ENCODE results near the gene PKMYT1. TPM values are rescaled to one million over a fixed set of nuclear protein-coding genes. Genes with fewer than 3 reads are reported as not detected.
A peak's percentile ranks its signal among the peaks of the same experiment; 100 is the strongest.

Gene PKMYT1
- total and polyA plus RNA-seq, 11 donors = 0.72 to 11.9 (median 1.2) TPM

- TF ChIP-seq POLR2A (IDR thresholded peaks at IDR 0.05) = no peak
- TF ChIP-seq, protein P1, sequence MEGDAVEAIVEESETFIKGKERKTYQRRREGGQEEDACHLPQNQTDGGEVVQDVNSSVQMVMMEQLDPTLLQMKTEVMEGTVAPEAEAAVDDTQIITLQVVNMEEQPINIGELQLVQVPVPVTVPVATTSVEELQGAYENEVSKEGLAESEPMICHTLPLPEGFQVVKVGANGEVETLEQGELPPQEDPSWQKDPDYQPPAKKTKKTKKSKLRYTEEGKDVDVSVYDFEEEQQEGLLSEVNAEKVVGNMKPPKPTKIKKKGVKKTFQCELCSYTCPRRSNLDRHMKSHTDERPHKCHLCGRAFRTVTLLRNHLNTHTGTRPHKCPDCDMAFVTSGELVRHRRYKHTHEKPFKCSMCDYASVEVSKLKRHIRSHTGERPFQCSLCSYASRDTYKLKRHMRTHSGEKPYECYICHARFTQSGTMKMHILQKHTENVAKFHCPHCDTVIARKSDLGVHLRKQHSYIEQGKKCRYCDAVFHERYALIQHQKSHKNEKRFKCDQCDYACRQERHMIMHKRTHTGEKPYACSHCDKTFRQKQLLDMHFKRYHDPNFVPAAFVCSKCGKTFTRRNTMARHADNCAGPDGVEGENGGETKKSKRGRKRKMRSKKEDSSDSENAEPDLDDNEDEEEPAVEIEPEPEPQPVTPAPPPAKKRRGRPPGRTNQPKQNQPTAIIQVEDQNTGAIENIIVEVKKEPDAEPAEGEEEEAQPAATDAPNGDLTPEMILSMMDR (IDR thresholded peaks at IDR 0.05) = no peak
- DNase-seq (no peak), ATAC-seq (no peak)
- Histone ChIP-seq H3K27ac (peak overlapping the region in 5 of 12 donors; percentile 70 to 97 (median 88)), H3K27me3 (peaks cover 0 to 17% (median 3%) of the 10 kb centered on the region in 9 donors), H3K4me3 (no peak overlapping the region), H3K36me3 (no peaks in the 10 kb centered on the region), H3K4me1 (peaks cover 0 to 32% (median 15%) of the 10 kb centered on the region in 12 donors), H3K9me3 (no peaks in the 10 kb centered on the region)
- 75 to 80% (median 79%) methylated on average over 13 to 17 of the region's 17 CpGs for WGBS, 4 donors
- intact Hi-C loops (cut with DNase I) = no loop called here
These were observed 6.5 kb upstream of the PKMYT1 start for GRCh38 chr16:2986623-2987188.

DNA sequence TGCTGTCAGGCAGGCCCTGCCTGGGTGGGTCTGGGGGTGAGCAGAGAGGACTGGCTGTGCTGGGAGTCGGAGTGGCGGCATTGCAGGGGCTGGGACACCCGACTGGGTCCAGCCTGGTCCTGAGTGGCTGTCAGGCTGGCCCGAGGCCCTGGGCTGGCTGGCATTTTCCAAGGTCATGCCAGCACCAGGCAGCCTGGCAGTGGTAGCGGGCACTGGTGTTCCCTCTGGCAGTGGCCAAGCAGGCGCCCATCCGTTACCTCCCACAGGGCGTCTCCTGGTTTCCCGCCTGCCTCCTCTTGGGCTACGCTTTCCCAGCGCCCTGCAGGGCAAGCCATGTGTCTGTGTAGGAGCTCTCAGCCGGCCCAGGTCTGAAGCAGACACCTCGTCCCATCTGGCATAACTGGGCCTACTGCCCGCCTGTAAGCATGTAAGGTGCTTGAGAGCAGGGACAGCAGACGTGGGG, 5.7 kb upstream of the PKMYT1 start:
- Histone ChIP-seq H3K4me3 (no peak overlapping the region), H3K36me3 (no peaks in the 10 kb centered on the region), H3K27ac (peak overlapping the region; percentile 53 to 97 (median 86)), H3K4me1 (peaks cover 0 to 38% (median 21%) of the 10 kb centered on the region in 12 donors), H3K27me3 (peaks cover 0 to 17% (median 3%) of the 10 kb centered on the region in 9 donors), H3K9me3 (no peaks in the 10 kb centered on the region)
- TF ChIP-seq, protein P1 (IDR thresholded peaks at IDR 0.05) = no peak
- no peak for TF ChIP-seq POLR2A (IDR thresholded peaks at IDR 0.05)
- DNase-seq (peak in 4 of 5 donors; percentile 68 to 89 (median 75)), ATAC-seq (peak; percentile 77 to 85 (median 78))
- intact Hi-C loops (cut with DNase I) = no loop called here
- 49 to 64% (median 56%) methylated on average over 9 to 15 of the region's 15 CpGs for WGBS, 4 donors

- intact Hi-C loops (cut with DNase I) = no loop called here
- DNase-seq (peak in 4 of 5 donors; percentile 57 to 72 (median 66)), ATAC-seq (peak; percentile 3 to 57 (median 17))
- peaks cover 0 to 17% (median 3%) of the 10 kb centered on the region in 9 donors for H3K27me3 ChIP-seq
- no peak overlapping the region for H3K4me3 ChIP-seq
- H3K9me3 ChIP-seq = no peaks in the 10 kb centered on the region
- TF ChIP-seq POLR2A (IDR thresholded peaks at IDR 0.05) = no peak
- TF ChIP-seq, protein P1 (IDR thresholded peaks at IDR 0.05) = no peak
- peak overlapping the region; percentile 53 to 97 (median 86) for H3K27ac ChIP-seq
- H3K36me3 ChIP-seq = no peaks in the 10 kb centered on the region
- H3K4me1 ChIP-seq = peaks cover 0 to 41% (median 23%) of the 10 kb centered on the region in 12 donors
- 34 to 60% (median 41%) methylated on average over 1 to 9 of the region's 9 CpGs for WGBS, 4 donors
These were observed 5.2 kb upstream of the PKMYT1 start for GRCh38 chr16:2985462-2985861.

GRCh38 chr16:2983706-2984136, 3.5 kb upstream of the PKMYT1 start:
- H3K36me3 ChIP-seq = no peaks in the 10 kb centered on the region
- peak overlapping the region in 1 of 12 donors; percentile 31 for H3K27ac ChIP-seq
- H3K27me3 ChIP-seq = peaks cover 0 to 19% (median 7%) of the 10 kb centered on the region in 9 donors
- peak in 3 of 4 donors; percentile 30 to 56 (median 50) for ATAC-seq
- DNase-seq = peak; percentile 72 to 89 (median 82)
- no peak for TF ChIP-seq POLR2A (IDR thresholded peaks at IDR 0.05)
- TF ChIP-seq, protein P1 (IDR thresholded peaks at IDR 0.05) = peak; percentile 87 to 98 (median 97)
- H3K4me3 ChIP-seq = peak overlapping the region in 7 of 12 donors; percentile 21 to 49 (median 39)
- intact Hi-C loops (cut with DNase I) = loop anchor here in 1 of 10 donors (5.0 kb wide), 1 partner anchor 71 kb away; the partner anchor contains the start of gene FLYWCH1
- WGBS, 4 donors = 10 to 19% (median 12%) methylated on average over 22 to 42 of the region's 42 CpGs
- peaks cover 0 to 47% (median 31%) of the 10 kb centered on the region in 12 donors for H3K4me1 ChIP-seq
- no peaks in the 10 kb centered on the region for H3K9me3 ChIP-seq
